SK-N-SH (cell line): ENCODE data around the gene LCP2. TPM values are rescaled to one million over a fixed set of nuclear protein-coding genes. Genes with fewer than 3 reads are reported as not detected.

Experiments
- CTCF ChIA-PET: fragments of 300-600, 350-600 bp; formaldehyde crosslinking; extraction: SDS; loops from one replicate; lab custom pipeline; 2021; lab: Yijun Ruan, JAX
- POLR2A ChIA-PET: fragments of 350-600 bp; sonication (Branson Sonifier 250); formaldehyde crosslinking; extraction: SDS; loops from one replicate; lab custom pipeline; 2020; ENCODE audit warnings: antibody characterized with exemption, inconsistent platforms; lab: Yijun Ruan, JAX
- DNase-seq: peaks from one replicate; pipeline ENCODE4 v3.0.0; 2012
- H2AFZ ChIP-seq: fragments of 200-600 bp; sonication (generic); 2 replicates; pipeline ENCODE4 v1.8.1; 2016; ENCODE audit warnings: antibody characterized with exemption, mild to moderate bottlenecking, low read depth
- H3F3A ChIP-seq: fragments of 200-600 bp; sonication (generic); replicated peaks from 2 replicates; pipeline ENCODE3; 2016; ENCODE audit warnings: antibody characterized with exemption, mild to moderate bottlenecking; ENCODE audit not compliant: insufficient read depth
- H3K27ac ChIP-seq, 2 experiments: fragments of 200-500 bp in 1 of 2; fragments of 200-600 bp in 1 of 2; sonication (Bioruptor generic) in 1 of 2; sonication (generic), shearing (Covaris generic) in 1 of 2; 2 replicates each; pipeline versions ENCODE4 v1.5.1 to v1.6.1; 2014 to 2016; ENCODE audit warnings: low read depth in 2 of 2, inconsistent platforms in 1 of 2, low read length in 1 of 2, mild to moderate bottlenecking in 1 of 2, mixed read lengths in 1 of 2
- H3K27me3 ChIP-seq: fragments of 200-600 bp; sonication (generic), shearing (Covaris generic); 2 replicates; pipeline ENCODE4 v1.6.1; 2016; ENCODE audit warnings: mixed run types; ENCODE audit not compliant: insufficient read depth
- H3K36me3 ChIP-seq, 2 experiments: fragments of 200-500 bp in 1 of 2; fragments of 200-600 bp in 1 of 2; sonication (Bioruptor generic) in 1 of 2; sonication (generic) in 1 of 2; replicated peaks in 1 of 2; 2 replicates each; pipeline versions ENCODE3 to v1.5.1; 2014 to 2016; ENCODE audit warnings: low read length in 1 of 2, mild to moderate bottlenecking in 1 of 2; ENCODE audit not compliant: insufficient read depth in 2 of 2, control insufficient read depth in 1 of 2
- H3K4me1 ChIP-seq, 2 experiments: fragments of 200-500 bp in 1 of 2; fragments of 200-600 bp in 1 of 2; sonication (Bioruptor generic) in 1 of 2; sonication (generic), shearing (Covaris generic) in 1 of 2; 2 replicates each; pipeline versions ENCODE4 v1.5.1 to v1.6.1; 2014 to 2016; ENCODE audit warnings: low read depth in 1 of 2, low read length in 1 of 2, mixed run types in 1 of 2; ENCODE audit not compliant: insufficient read depth in 2 of 2, control insufficient read depth in 1 of 2
- H3K4me2 ChIP-seq: fragments of 200-600 bp; sonication (generic), shearing (Covaris generic); 2 replicates; pipeline ENCODE4 v1.6.1; 2017; ENCODE audit warnings: mixed run types
- H3K4me3 ChIP-seq, 2 experiments: fragments of 200-500 bp in 1 of 2; fragments of 200-600 bp in 1 of 2; sonication (Bioruptor generic) in 1 of 2; sonication (generic), shearing (Covaris generic) in 1 of 2; 2 replicates each; pipeline versions ENCODE4 v1.5.1 to v1.8.1; 2014 to 2016; ENCODE audit warnings: low read depth in 2 of 2, inconsistent platforms in 1 of 2, low read length in 1 of 2, mild to moderate bottlenecking in 1 of 2, mixed read lengths in 1 of 2, moderate library complexity in 1 of 2
- H3K79me2 ChIP-seq: fragments of 200-600 bp; sonication (generic); 2 replicates; pipeline ENCODE4 v1.8.1; 2017; ENCODE audit warnings: mild to moderate bottlenecking; ENCODE audit not compliant: insufficient read depth
- H3K9ac ChIP-seq: fragments of 200-600 bp; sonication (generic); 2 replicates; pipeline ENCODE4 v1.6.1; 2017; ENCODE audit warnings: mixed run types
- H3K9me2 ChIP-seq: fragments of 200-600 bp; sonication (generic); 2 replicates; pipeline ENCODE4 v1.6.1; 2017; ENCODE audit warnings: mixed run types
- H3K9me3 ChIP-seq: fragments of 200-600 bp; sonication (generic); 2 replicates; pipeline ENCODE4 v1.6.1; 2017; ENCODE audit warnings: mixed run types, mild to moderate bottlenecking, moderate library complexity
- H4K20me1 ChIP-seq: fragments of 200-600 bp; sonication (generic); 2 replicates; pipeline ENCODE4 v1.6.1; 2017; ENCODE audit warnings: mild to moderate bottlenecking, mixed run types; ENCODE audit not compliant: insufficient read depth
- CTCF ChIP-seq: fragments of 200-600 bp; sonication (generic); IDR thresholded peaks from 2 replicates; pipeline ENCODE4 v1.6.1; 2017; ENCODE audit warnings: antibody characterized with exemption, mild to moderate bottlenecking, moderate library complexity
- ELF1 ChIP-seq: IDR thresholded peaks from 2 replicates; pipeline ENCODE4 v1.4.0; 2012
- FOSL2 ChIP-seq: IDR thresholded peaks from 2 replicates; pipeline ENCODE4 v1.4.0; 2012; ENCODE audit warnings: low read depth, mild to moderate bottlenecking, moderate library complexity, borderline replicate concordance
- GATA2 ChIP-seq: sonication (generic); formaldehyde crosslinking; IDR thresholded peaks from 2 replicates; pipeline ENCODE4 v1.5.0; 2020; ENCODE audit warnings: mild to moderate bottlenecking, missing genetic modification reagents
- IRF3 ChIP-seq: fragments of 150-350 bp; IDR thresholded peaks from 2 replicates; pipeline ENCODE4 v1.6.1; 2016; ENCODE audit warnings: mild to moderate bottlenecking, low read depth, low read length
- MEF2A ChIP-seq: IDR thresholded peaks from 2 replicates; pipeline ENCODE4 v1.4.0; 2012; ENCODE audit warnings: low read depth, borderline replicate concordance
- MXI1 ChIP-seq: IDR thresholded peaks from 2 replicates; pipeline ENCODE4 v1.6.1; 2012; ENCODE audit warnings: mild to moderate bottlenecking, low read depth, low read length, improper control_type of control experiment
- NFIC ChIP-seq: IDR thresholded peaks from 2 replicates; pipeline ENCODE4 v1.4.0; 2012; ENCODE audit warnings: borderline replicate concordance
- NRF1 ChIP-seq: IDR thresholded peaks from 2 replicates; pipeline ENCODE4 v1.6.1; 2012; ENCODE audit warnings: low read depth, mild to moderate bottlenecking, low read length
- PBX3 ChIP-seq: IDR thresholded peaks from 2 replicates; pipeline ENCODE4; 2012
- POLR2AphosphoS5 ChIP-seq: IDR thresholded peaks from 2 replicates; pipeline ENCODE4 v1.6.1; 2012; ENCODE audit warnings: low read depth, low read length
- RFX5 ChIP-seq: IDR thresholded peaks from 2 replicates; pipeline ENCODE4 v1.6.1; 2012; ENCODE audit warnings: mild to moderate bottlenecking, improper control_type of control experiment, low read length
- RXRA ChIP-seq: IDR thresholded peaks from 2 replicates; pipeline ENCODE4 v1.4.0; 2012; ENCODE audit warnings: low read depth, mild to moderate bottlenecking, borderline replicate concordance
- TAF1 ChIP-seq: IDR thresholded peaks from 2 replicates; pipeline ENCODE4 v1.6.1; 2012; ENCODE audit warnings: low read depth, mild to moderate bottlenecking, low read length, moderate library complexity, borderline replicate concordance
- TEAD4 ChIP-seq: IDR thresholded peaks from 2 replicates; pipeline ENCODE4 v1.4.0; 2012; ENCODE audit warnings: mild to moderate bottlenecking, borderline replicate concordance; ENCODE audit not compliant: insufficient read depth
- USF1 ChIP-seq: IDR thresholded peaks from 2 replicates; pipeline ENCODE4 v1.4.0; 2012; ENCODE audit warnings: low read depth, borderline replicate concordance
- ZBTB33 ChIP-seq: IDR thresholded peaks from 2 replicates; pipeline ENCODE4 v1.4.0; 2012; ENCODE audit warnings: low read depth, borderline replicate concordance
- WGBS: methylation state at CpG from one replicate; pipeline ENCODE4 v1.1.6; 2017; ENCODE audit warnings: low lambda C conversion rate; 5-methylcytosine and 5-hydroxymethylcytosine counted together
- polyA plus RNA-seq, 3 experiments: library from polyadenylated mRNA; depleted of rRNA; stranded (reverse); fragments of >200 nt; gene quantifications; 2 replicates each; pipeline ENCODE4 v1.2.3, GENCODE V29; 2012

LCP2 gene
- polyA plus RNA-seq, 1 of the 3 experiments (the other 2 are of a cell fraction) = not detected

- no peaks in the 10 kb centered on the region for H3K9me2 ChIP-seq
- 0 out of 2 replicates have a peak, but pooled peaks cover 4% of the 10 kb centered on the region for H3K27me3 ChIP-seq
- no peaks in the 10 kb centered on the region for H3K36me3 ChIP-seq
- H3K4me2 ChIP-seq = no peak overlapping the region
- no peak overlapping the region for H3K9ac ChIP-seq
- no peaks in the 10 kb centered on the region for H3F3A ChIP-seq
- CTCF ChIA-PET = interaction anchor here (1.0 to 1.5 kb wide), 3 partner anchors 35 to 106 kb away, joined by 3 to 4 read pairs (median 3); partner anchors contain the start of gene C5orf58
- H3K4me1 ChIP-seq = peaks cover 0 to 21% of the 10 kb centered on the region in 2 experiments; a peak in 1 of 4 replicates
- H3K27ac ChIP-seq = no peak overlapping the region
- H3K9me3 ChIP-seq = no peaks in the 10 kb centered on the region
- POLR2A ChIA-PET = no interaction called here
- H4K20me1 ChIP-seq = no peaks in the 10 kb centered on the region
- DNase-seq = no peak
- H3K4me3 ChIP-seq = no peak overlapping the region
- no peak for TF ChIP-seq IRF3
- no peak overlapping the region for H2AFZ ChIP-seq
- 49% methylated on average over 2 of the region's 2 CpGs for WGBS
- H3K79me2 ChIP-seq = no peaks in the 10 kb centered on the region
These were observed 16.2 kb upstream of the LCP2 start for GRCh38 chr5:170313816-170314215.

GRCh38 chr5:170313344-170313743, 15.8 kb upstream of the LCP2 start:
- H3K27me3 ChIP-seq = 0 out of 2 replicates have a peak, but pooled peaks cover 4% of the 10 kb centered on the region
- no peak overlapping the region for H2AFZ ChIP-seq
- no peak overlapping the region for H3K27ac ChIP-seq
- DNase-seq = no peak
- no peak overlapping the region for H3K9ac ChIP-seq
- no peaks in the 10 kb centered on the region for H3K9me2 ChIP-seq
- no peaks in the 10 kb centered on the region for H4K20me1 ChIP-seq
- no peaks in the 10 kb centered on the region for H3K9me3 ChIP-seq
- WGBS = 66% methylated on average over 6 of the region's 6 CpGs
- H3K4me3 ChIP-seq = no peak overlapping the region
- TF ChIP-seq TEAD4 = no peak
- no peak for TF ChIP-seq MEF2A
- no peak for TF ChIP-seq CTCF
- TF ChIP-seq GATA2 (CRISPR knock-in tag) = no peak
- no peak for TF ChIP-seq POLR2AphosphoS5
- TF ChIP-seq IRF3 = no peak
- no peak for TF ChIP-seq NRF1
- no peak for TF ChIP-seq RFX5
- no peak for TF ChIP-seq RXRA
- TF ChIP-seq NFIC = no peak
- no peak for TF ChIP-seq ZBTB33
- no peak for TF ChIP-seq ELF1
- TF ChIP-seq FOSL2 = no peak
- no peak for TF ChIP-seq MXI1
- no peak for TF ChIP-seq USF1
- TF ChIP-seq TAF1 = no peak
- TF ChIP-seq PBX3 = no peak
- ChIA-PET POLR2A (no interaction called here), CTCF (interaction anchor here (1.0 to 1.5 kb wide), 3 partner anchors 36 to 106 kb away, joined by 3 to 4 read pairs (median 3); partner anchors contain the start of gene C5orf58)
- H3F3A ChIP-seq = no peaks in the 10 kb centered on the region
- no peaks in the 10 kb centered on the region for H3K79me2 ChIP-seq
- H3K4me2 ChIP-seq = no peak overlapping the region
- H3K36me3 ChIP-seq = no peaks in the 10 kb centered on the region
- H3K4me1 ChIP-seq = peaks cover 0 to 21% of the 10 kb centered on the region in 2 experiments; a peak in 1 of 4 replicates
